Measurements from ENCODE around the gene CACNA1H.

The CACNA1H gene

GRCh38 chr16:1158456-1159324, 5.8 kb downstream of the CACNA1H start:
- no peak for DNase-seq (ENCODE audit: low read depth)

GRCh38 chr16:1159325-1159972, 6.5 kb downstream of the CACNA1H start:
- no peak for DNase-seq (ENCODE audit: low read depth)

DNA sequence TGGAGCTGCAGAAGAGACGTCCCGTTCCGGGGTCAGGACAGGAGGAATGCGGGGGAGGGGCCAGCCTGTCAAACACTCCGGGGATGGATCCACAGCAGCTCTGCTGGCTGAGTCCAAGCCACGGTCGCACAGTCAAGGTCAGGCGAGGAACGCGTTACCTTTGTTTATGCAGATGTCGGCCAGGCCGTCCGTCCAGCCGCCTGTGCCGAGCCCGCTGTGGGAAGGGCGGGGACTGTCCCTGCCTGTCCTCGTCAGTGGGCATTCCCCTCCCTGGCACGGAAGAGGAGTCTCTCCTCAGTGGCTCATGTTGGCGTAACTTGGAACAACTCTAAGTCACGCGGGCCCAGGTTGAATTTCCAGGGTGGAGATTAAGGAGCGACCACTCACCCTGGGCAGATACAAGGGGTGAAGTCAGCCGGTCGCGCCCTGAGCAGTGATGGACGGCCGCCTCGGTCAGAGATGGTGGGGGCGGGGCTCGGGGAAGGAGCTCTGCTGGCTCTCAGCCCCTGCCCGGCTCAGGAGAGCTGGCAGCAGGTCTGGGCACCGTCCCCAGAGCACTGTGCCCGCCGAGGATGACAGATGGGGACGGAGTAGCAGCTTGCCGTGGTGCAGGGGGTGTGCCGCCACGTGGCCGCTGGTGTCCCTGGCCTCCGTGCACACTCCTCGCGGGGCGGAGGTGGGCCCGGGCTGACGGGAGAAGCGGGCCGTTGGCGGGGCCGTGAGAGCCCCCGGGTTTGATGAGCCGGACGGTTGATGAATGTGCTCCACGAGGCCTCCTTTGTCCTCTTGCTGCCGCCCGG, 7.3 kb downstream of the CACNA1H start:
- no peak for DNase-seq (ENCODE audit: low read depth)

DNA sequence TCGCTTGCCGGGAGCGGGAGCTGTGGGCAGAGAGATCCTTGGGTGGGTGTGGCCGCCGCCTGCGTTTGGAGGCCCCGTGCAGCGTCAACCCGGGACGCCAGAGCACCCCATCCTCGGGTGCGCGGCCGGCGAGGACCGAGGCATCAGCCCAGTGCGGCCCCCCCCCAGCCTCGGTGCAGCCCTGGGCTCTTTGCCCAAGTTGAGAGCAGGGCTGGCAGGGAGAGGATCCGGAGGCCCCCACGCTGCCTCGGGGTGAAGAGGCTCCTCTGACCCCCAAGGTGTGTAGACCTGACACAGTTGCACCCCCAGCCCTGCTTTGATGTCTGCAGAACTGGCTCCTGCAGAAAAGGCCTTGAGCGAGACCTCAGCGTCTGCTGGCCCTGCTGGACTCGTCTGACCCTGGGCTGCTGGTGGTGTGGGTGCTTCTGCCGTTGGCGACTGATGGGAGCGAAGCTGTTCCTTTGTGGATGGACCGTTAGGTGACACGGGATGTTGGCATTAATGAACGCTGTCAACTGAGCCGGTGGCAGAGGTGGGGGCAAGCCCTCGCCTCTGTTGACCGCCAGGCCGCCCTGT, 8.0 kb downstream of the CACNA1H start:
- DNase-seq (ENCODE audit: low read depth): no peak

DNA sequence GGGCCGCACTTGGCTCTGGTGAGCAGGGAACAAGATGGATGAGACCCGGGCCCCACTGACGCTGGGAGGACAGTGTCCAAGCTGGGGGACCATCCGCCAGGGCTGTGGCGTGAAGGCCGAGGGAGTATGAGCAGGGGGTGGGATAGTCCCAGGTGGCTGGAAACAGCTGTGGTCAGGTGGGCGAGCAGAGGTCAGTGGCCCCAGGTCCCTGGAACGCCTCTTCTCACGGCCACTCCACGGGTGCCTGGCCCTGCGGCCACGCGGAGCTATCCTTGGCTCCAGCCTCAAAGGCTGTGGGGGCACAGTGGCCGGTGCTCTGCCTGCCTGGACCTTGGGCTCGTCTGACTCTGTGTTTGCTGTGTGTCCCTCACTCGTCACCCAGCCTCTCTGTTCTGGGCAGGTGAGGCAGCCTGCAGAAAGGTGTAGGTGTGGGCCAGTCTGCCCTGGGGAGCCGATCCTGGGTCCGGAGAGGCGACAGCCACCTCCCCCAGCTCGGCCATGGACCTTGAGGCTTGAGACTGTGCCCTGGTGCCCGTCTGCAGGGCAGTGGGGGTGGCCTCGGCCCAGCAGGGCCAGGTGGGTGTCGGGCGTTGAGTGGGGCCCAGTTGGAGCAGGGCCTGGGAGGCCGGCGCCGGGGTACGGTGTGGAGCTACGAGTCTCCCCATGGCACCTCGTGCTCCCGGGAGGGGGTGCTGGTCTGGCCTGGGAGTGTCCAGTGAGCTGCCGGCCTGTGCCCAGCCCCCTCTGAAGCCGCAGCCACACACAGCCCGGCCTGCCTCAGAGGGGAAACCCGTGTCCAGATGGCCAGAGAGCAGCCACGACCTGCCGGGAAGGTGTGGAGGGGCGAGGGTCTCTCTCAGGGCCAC, 10.0 kb downstream of the CACNA1H start:
- no peak for DNase-seq (ENCODE audit: low read depth)

GRCh38 chr16:1163567-1164055, 10.7 kb downstream of the CACNA1H start:
- peak; percentile 11 for DNase-seq (ENCODE audit: low read depth)

DNA sequence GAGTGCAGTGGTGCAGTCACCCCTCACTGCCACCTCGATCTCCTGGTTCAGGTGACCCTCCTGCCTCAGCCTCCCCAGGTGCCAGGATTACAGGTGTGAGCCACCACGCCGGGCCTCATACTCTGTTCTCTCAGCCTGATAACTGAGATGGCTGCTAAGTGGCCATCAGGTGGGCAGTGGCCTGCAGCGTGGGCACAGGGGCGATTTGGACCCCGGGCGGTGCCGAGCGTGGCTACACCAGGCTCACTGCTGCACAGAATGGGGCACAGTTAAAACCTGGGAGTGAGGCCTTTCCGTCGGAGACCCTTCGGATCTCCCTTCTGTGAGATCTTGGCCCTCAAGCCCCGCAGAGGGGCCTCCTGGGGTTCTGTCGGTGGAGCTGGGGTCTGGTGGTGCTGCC, 11.5 kb downstream of the CACNA1H start:
- no peak for DNase-seq (ENCODE audit: low read depth)

DNA sequence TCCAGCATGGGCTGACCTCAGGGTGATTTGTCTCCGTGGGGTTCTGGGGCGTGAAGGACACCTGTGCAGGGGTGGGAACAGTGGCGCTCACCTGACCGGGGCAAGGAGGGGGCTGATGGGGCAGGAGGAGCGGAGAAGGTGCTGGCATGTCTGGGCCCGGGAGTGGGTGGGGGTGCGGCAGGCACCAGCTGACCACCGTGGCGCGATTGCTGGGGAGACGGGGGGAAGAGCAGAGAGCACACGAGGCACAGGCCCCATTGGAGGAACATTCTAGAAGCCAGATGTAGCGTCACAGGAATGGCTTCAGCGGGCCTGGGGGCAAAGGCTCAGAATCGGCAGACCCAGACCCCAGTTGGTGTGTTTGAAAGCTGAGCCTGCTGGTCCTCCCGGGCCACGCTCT, 12.1 kb downstream of the CACNA1H start:
- DNase-seq (ENCODE audit: low read depth): no peak

GRCh38 chr16:1165511-1165910, 12.6 kb downstream of the CACNA1H start:
- no peak for DNase-seq (ENCODE audit: low read depth)

- no peak for DNase-seq (ENCODE audit: low read depth)
These were observed 14.6 kb downstream of the CACNA1H start for GRCh38 chr16:1167276-1168107.

DNA sequence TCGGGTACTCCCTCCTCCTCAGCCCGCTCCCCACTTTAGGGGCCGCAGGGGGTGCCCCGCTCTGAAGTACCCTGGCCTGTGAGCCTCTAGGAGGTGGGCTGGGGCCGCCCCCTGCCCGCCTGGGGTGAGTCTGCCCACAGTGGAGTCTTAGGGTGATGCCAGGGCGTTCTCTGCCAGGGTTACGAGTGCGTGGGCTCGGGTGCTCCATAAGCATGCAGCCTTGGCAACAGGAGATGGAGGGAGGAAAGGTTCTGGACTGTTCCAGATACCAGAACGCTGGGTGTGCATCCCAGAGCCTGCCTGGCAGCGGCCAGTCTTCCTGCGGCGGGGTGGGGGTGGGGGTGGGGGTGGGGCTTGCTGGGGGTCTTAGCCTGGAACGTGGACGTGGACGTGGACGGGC, 15.9 kb downstream of the CACNA1H start:
- DNase-seq (ENCODE audit: low read depth): no peak

DNA sequence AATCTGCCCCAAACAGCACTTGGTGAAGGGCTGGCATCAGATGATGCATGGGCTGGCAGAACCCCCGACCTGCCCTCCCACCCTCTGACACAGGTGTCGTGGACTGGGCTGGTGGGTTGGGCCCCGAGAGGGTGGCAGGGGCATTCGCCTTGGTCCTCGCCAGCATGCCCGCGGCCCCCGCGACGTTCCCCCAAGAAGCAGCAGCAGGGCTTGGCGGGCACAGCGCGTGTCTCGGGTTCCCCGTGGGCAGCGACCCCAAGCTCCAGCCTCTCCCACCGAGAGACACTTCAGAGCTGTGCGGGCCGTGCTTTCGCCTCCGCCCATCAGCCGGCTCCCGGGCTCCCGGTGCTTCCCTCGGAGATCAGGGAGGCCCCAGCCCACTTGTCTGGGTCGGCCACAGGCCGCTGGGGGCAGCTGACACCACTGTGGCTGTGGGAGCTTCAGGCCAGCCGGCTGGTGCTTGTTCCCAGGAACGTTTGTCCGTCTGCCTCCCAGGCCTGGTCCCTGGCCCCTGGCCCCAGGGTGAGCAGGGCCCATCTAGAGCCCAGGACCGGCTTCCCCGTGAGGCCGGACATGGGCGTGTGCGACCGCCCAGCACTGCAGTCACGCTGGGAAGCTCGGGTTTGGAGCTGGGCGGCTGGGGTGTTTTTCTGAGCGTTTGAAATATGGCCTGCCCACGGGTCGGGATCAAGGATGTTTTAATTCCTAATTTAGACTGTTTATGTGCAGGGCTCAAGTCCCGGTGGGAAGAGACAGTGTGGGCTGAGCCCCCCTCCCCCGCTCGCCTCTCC, 16.6 kb downstream of the CACNA1H start:
- DNase-seq (ENCODE audit: low read depth): no peak

- no peak for DNase-seq (ENCODE audit: low read depth)
These were observed 17.1 kb downstream of the CACNA1H start for GRCh38 chr16:1170076-1170418.

- no peak for DNase-seq (ENCODE audit: low read depth)
These were observed 18.1 kb downstream of the CACNA1H start for GRCh38 chr16:1171001-1171400.

- no peak for DNase-seq (ENCODE audit: low read depth)
These were observed 19.0 kb downstream of the CACNA1H start for GRCh38 chr16:1171854-1172428.

DNA sequence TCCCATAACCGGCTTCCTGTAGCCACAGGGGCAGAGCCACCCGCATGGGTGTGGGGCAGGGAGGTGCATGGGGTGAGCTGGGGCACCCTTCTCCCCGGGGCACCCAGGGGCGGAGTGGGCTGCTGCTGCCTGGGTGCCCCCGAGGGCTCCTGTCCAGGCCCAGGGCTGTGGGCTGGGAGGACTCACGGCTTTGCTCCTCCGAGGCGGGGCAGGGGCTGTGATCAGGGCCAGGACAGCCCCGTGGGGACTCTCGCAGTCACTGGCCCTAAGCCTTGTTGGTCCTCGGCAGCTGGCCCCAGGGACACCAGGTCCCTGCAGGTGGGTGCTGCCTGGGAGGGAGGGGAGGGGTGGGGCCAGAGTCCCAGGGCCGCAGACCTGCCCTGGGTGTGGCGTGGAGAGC, 19.7 kb downstream of the CACNA1H start:
- no peak for DNase-seq (ENCODE audit: low read depth)

- no peak for DNase-seq (ENCODE audit: low read depth)
These were observed 21.0 kb downstream of the CACNA1H start for GRCh38 chr16:1173788-1174451.

DNA sequence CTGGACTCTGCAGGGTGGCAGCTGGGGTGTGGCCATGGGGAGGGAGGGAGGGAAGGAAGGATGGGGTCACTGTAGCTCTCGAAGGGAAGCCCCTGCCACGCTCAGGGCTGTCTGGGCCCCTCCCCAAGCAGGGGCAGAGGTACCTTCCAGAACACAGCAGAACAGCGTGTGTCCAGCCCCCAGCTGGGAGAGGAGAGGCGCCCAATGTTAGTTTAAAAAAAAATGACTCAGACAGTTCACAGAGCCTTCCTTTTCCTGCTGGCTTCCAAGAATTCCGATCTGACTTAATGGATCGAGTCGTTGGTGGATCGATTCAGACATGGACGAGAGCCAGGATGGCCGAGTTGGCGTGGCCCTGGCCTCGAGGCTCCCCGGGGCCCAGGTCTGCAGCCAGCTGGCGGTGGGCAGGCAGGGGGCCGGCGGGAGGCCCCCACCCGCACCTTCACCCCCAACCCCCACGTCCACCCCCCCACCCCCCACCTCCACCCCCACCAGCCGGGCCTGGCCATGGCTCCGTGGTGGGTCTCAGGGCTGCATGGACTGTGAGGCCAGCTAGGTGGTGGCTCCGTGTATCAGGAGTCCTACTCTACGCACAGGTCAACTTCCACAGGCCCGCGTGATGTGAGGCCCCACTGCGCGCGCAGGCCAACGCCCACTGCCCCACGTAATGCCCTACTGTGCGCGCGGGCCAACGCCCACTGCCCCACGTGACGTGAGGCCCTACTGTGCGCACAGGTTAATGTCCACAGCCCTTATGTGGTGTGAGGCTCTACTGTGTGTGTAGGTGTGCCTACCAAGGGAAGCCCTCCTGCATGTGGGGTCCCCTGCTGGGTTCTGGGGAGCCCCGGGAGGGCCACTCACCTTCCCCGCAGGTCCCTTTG, 21.8 kb downstream of the CACNA1H start:
- DNase-seq (ENCODE audit: low read depth): no peak

Data from HS-27A (cell line).